RWPE2 (cell line): ENCODE results near the gene ERVK3-1.

Source experiments
- ATAC-seq: fragments of 200-7000 bp; cut with Tn5 transposase; 3 replicates; pipeline ENCODE4 v1.9.1; 2021; ENCODE audit warnings: low read depth
- DNase-seq: peaks from one replicate; pipeline ENCODE4 v3.0.0-alpha.2; 2020; ENCODE audit warnings: low spot score
- H3K27ac ChIP-seq: fragments of 450-650 bp; 2 replicates; pipeline ENCODE4 v1.5.1; 2017; ENCODE audit warnings: mild to moderate bottlenecking; ENCODE audit not compliant: poor library complexity, severe bottlenecking
- H3K27me3 ChIP-seq: fragments of 250-450 bp; sonication (Bioruptor Pico); 2 replicates; pipeline ENCODE4 v1.5.1; 2021; ENCODE audit warnings: mild to moderate bottlenecking, moderate library complexity; ENCODE audit not compliant: insufficient read depth, poor library complexity, severe bottlenecking
- H3K36me3 ChIP-seq: fragments of 250-450 bp; sonication (Bioruptor Pico); 2 replicates; pipeline ENCODE4 v1.5.1; 2020; ENCODE audit warnings: low read depth, mild to moderate bottlenecking, moderate library complexity
- H3K4me1 ChIP-seq: fragments of 250-450 bp; sonication (Bioruptor Pico); 2 replicates; pipeline ENCODE4 v1.5.1; 2021; ENCODE audit warnings: mild to moderate bottlenecking, moderate library complexity; ENCODE audit not compliant: insufficient read depth, poor library complexity, severe bottlenecking
- H3K4me3 ChIP-seq: fragments of 250-450 bp; sonication (Bioruptor Pico); 2 replicates; pipeline ENCODE4 v1.5.1; 2021; ENCODE audit warnings: mild to moderate bottlenecking, moderate library complexity; ENCODE audit not compliant: severe bottlenecking
- H3K9me3 ChIP-seq: fragments of 250-450 bp; sonication (Bioruptor Pico); 2 replicates; pipeline ENCODE4 v1.5.1; 2021; ENCODE audit warnings: mild to moderate bottlenecking, moderate library complexity; ENCODE audit not compliant: severe bottlenecking
- TF ChIP-seq, protein P1 (sequence below): fragments of 450-650 bp; IDR thresholded peaks from one replicate; pipeline ENCODE4 v1.5.1; 2017; ENCODE audit warnings: mild to moderate bottlenecking, moderate library complexity; ENCODE audit not compliant: poor library complexity, severe bottlenecking

Gene ERVK3-1

DNA sequence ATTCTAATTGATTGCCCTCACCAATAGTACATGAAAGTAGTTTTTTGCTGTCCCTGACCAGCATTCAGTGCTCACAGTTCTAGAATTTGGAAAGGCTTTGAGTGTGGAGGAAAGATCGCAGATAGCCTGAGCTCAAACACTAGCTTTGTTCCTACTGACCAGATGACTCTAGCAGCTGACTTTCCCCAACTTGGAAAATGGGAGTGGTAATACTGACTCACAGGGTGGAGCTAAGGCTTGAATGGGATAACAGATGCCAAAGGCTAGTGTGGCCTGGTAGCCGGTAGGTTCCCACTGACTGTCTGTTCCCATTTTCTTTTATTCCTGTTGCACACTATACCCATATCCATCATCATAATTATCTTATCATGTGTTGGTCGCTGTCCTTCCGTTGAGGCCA, 25.3 kb downstream of the ERVK3-1 start:
- Histone ChIP-seq H3K36me3 (no peaks in the 10 kb centered on the region), H3K4me1 (no peaks in the 10 kb centered on the region), H3K27ac (no peak overlapping the region), H3K9me3 (no peaks in the 10 kb centered on the region), H3K4me3 (no peak overlapping the region), H3K27me3 (no peaks in the 10 kb centered on the region)
- DNase-seq (no peak), ATAC-seq (peak; percentile 35; the same call in 2 of the 3 replicates)
- TF ChIP-seq, protein P1, sequence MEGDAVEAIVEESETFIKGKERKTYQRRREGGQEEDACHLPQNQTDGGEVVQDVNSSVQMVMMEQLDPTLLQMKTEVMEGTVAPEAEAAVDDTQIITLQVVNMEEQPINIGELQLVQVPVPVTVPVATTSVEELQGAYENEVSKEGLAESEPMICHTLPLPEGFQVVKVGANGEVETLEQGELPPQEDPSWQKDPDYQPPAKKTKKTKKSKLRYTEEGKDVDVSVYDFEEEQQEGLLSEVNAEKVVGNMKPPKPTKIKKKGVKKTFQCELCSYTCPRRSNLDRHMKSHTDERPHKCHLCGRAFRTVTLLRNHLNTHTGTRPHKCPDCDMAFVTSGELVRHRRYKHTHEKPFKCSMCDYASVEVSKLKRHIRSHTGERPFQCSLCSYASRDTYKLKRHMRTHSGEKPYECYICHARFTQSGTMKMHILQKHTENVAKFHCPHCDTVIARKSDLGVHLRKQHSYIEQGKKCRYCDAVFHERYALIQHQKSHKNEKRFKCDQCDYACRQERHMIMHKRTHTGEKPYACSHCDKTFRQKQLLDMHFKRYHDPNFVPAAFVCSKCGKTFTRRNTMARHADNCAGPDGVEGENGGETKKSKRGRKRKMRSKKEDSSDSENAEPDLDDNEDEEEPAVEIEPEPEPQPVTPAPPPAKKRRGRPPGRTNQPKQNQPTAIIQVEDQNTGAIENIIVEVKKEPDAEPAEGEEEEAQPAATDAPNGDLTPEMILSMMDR: no peak

DNA sequence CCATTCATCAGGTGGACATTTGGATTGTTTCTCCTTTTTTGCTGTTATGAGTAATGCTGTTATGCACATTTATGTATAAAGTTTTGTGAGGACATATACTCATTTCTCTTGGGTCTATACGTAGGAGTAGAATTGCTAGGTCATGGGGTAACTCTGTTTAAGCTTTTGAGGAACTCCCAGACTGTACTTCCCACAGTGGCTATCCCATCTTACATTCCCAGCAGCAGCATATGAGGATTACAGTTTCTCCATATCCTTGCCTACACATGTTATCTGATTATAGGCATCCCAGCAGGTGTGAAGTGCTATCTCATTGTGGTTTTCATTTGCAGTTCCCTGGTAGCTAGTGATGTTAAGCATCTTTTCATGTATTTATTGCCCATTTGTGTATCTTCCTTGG, 27.5 kb downstream of the ERVK3-1 start:
- H3K36me3 ChIP-seq: 0 out of 2 replicates have a peak, but pooled peaks cover 3% of the 10 kb centered on the region
- ATAC-seq (no peak), DNase-seq (no peak)
- H3K4me1 ChIP-seq: no peaks in the 10 kb centered on the region
- H3K27me3 ChIP-seq: no peaks in the 10 kb centered on the region
- no peaks in the 10 kb centered on the region for H3K9me3 ChIP-seq
- TF ChIP-seq, protein P1: no peak
- no peak overlapping the region for H3K27ac ChIP-seq
- no peak overlapping the region for H3K4me3 ChIP-seq

DNA sequence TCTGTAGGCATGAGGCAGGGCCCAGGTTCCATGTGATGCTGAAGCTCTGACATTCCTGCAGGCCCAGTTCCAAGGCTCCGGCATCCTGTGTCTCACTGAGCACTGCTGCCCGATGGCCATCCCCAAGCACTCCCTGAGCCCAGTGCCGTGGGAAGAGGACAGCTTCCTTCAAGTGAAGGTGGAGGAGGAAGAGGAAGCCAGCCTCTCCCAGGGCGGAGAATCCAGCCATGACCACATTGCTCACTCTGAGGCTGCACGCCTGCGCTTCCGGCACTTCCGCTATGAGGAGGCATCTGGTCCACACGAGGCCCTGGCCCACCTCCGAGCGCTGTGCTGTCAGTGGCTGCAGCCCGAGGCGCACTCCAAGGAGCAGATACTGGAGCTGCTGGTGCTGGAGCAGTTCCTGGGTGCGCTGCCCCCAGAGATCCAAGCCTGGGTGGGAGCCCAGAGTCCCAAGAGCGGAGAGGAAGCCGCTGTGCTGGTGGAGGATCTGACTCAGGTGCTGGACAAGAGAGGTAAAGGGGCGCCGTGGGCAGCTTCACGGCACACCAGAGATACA, 29.6 kb downstream of the ERVK3-1 start:
- DNase-seq (no peak), ATAC-seq (no peak)
- Histone ChIP-seq H3K27me3 (no peaks in the 10 kb centered on the region), H3K27ac (no peak overlapping the region), H3K4me1 (no peaks in the 10 kb centered on the region), H3K9me3 (no peaks in the 10 kb centered on the region), H3K36me3 (peaks cover 6% of the 10 kb centered on the region), H3K4me3 (no peak overlapping the region)
- TF ChIP-seq, protein P1: no peak

DNA sequence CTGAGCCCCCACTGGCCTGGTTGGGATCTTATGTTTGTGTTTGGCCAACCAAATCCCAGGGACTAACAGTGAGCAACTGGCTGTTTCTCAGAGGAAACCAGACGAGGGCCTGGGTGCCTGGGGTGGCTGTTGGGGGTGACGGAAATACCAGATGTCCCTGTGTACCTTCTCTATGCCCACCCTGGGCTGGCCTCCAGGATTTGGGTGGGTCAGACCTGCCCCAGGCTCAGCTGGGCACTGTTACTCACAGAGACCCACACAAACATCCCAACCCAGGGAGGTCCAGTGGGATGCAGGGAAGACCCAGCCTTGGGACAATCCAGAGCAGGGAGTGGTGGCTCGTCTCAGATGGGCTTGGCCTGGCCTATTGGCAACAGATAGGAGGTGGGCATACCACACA, 30.5 kb downstream of the ERVK3-1 start:
- Histone ChIP-seq H3K36me3 (peaks cover 6% of the 10 kb centered on the region), H3K9me3 (no peaks in the 10 kb centered on the region), H3K27ac (no peak overlapping the region), H3K27me3 (no peaks in the 10 kb centered on the region), H3K4me3 (no peak overlapping the region), H3K4me1 (no peaks in the 10 kb centered on the region)
- TF ChIP-seq, protein P1: no peak
- DNase-seq: no peak
- no peak for ATAC-seq

DNA sequence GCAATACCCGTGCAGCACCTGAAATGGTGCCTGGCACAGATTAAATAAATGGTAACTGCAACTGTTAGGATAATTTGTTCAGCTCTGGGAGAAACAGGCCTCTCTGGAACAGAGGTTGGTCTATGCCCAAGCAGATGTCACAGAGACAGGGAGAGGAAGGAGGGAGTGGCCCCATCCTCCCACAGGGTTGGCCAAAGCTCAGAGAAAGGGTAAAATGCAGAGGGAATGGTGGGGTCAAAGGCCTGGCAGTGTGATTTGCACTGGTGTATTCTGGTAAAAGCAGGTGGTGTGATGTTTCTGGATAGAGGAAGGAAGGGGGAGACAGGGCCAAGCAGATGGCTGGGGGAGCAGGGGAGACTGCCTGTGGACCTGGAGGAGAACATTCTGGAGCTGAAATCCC, 31.0 kb downstream of the ERVK3-1 start:
- H3K27me3 ChIP-seq: no peaks in the 10 kb centered on the region
- H3K4me3 ChIP-seq: no peak overlapping the region
- no peak for ATAC-seq
- H3K36me3 ChIP-seq: peaks cover 6% of the 10 kb centered on the region
- H3K4me1 ChIP-seq: no peaks in the 10 kb centered on the region
- H3K9me3 ChIP-seq: no peaks in the 10 kb centered on the region
- TF ChIP-seq, protein P1: no peak
- no peak overlapping the region for H3K27ac ChIP-seq
- DNase-seq: no peak
